HAP-1 (cell line): ENCODE measurements around the gene SCFD2.

ENCODE experiments used
- DNase-seq, 2 experiments: peaks; one replicate each; pipeline ENCODE4 v3.0.0-alpha.2; 2016 to 2020; ENCODE audit warnings: low spot score in 2 of 2
- H3K27me3 ChIP-seq: fragments of 250-450 bp; sonication (Bioruptor Pico); 2 replicates; pipeline ENCODE4 v1.5.1; 2020; ENCODE audit warnings: low read depth, mild to moderate bottlenecking, moderate library complexity
- H3K36me3 ChIP-seq: fragments of 250-450 bp; sonication (Bioruptor Pico); replicated peaks from 2 replicates; pipeline ENCODE4 v1.5.1; 2020; ENCODE audit warnings: mild to moderate bottlenecking
- H3K4me1 ChIP-seq: fragments of 250-450 bp; sonication (Bioruptor Pico); 2 replicates; pipeline ENCODE4 v1.5.1; 2020; ENCODE audit warnings: mild to moderate bottlenecking
- H3K4me3 ChIP-seq: fragments of 250-450 bp; sonication (Bioruptor Pico); 2 replicates; pipeline ENCODE4 v1.5.1; 2020; ENCODE audit warnings: mild to moderate bottlenecking, moderate library complexity
- H3K9me3 ChIP-seq: fragments of 250-450 bp; sonication (Bioruptor Pico); 2 replicates; pipeline ENCODE4 v1.5.1; 2020; ENCODE audit warnings: mild to moderate bottlenecking, moderate library complexity
- in situ Hi-C: fragments of 300-500 bp; cut with MboI; formaldehyde crosslinking; loops from 3 replicates; pipeline ENCODE4 v1.14.3; 2020; ENCODE audit warnings: low sequenced_read_pairs, inconsistent platforms, mixed read lengths

SCFD2 gene

GRCh38 chr4:52856801-52857200 is 509.1 kb downstream of the SCFD2 start:
- Histone ChIP-seq H3K27me3 (no peaks in the 10 kb centered on the region; the same call in 1 of the 2 replicates), H3K4me3 (no peak overlapping the region), H3K36me3 (no peaks in the 10 kb centered on the region), H3K4me1 (no peaks in the 10 kb centered on the region; the same call in 1 of the 2 replicates), H3K9me3 (no peaks in the 10 kb centered on the region; the same call in 1 of the 2 replicates)
- DNase-seq = no peak
- in situ Hi-C loops = no loop called here

- Histone ChIP-seq H3K27me3 (no peaks in the 10 kb centered on the region; the same call in 1 of the 2 replicates), H3K4me3 (no peak overlapping the region), H3K4me1 (no peaks in the 10 kb centered on the region), H3K36me3 (no peaks in the 10 kb centered on the region), H3K9me3 (no peaks in the 10 kb centered on the region; the same call in 1 of the 2 replicates)
- DNase-seq = no peak
- in situ Hi-C loops = no loop called here
These were observed 512.5 kb downstream of the SCFD2 start for GRCh38 chr4:52853351-52853750.

GRCh38 chr4:52852711-52853110 is 513.1 kb downstream of the SCFD2 start:
- Histone ChIP-seq H3K4me1 (no peaks in the 10 kb centered on the region), H3K27me3 (no peaks in the 10 kb centered on the region; the same call in 1 of the 2 replicates), H3K9me3 (no peaks in the 10 kb centered on the region; the same call in 1 of the 2 replicates), H3K4me3 (no peak overlapping the region), H3K36me3 (no peaks in the 10 kb centered on the region)
- no peak for DNase-seq
- in situ Hi-C loops = no loop called here

- no peaks in the 10 kb centered on the region; the same call in 1 of the 2 replicates for H3K27me3 ChIP-seq
- no peak for DNase-seq
- H3K36me3 ChIP-seq = no peaks in the 10 kb centered on the region
- in situ Hi-C loops = no loop called here
- H3K4me3 ChIP-seq = no peak overlapping the region
- no peaks in the 10 kb centered on the region for H3K9me3 ChIP-seq
- H3K4me1 ChIP-seq = no peaks in the 10 kb centered on the region
These were observed 513.8 kb downstream of the SCFD2 start for GRCh38 chr4:52852041-52852440.

- DNase-seq = no peak
- in situ Hi-C loops = no loop called here
- no peak overlapping the region for H3K4me3 ChIP-seq
- H3K9me3 ChIP-seq = no peaks in the 10 kb centered on the region
- H3K36me3 ChIP-seq = no peaks in the 10 kb centered on the region
- H3K4me1 ChIP-seq = no peaks in the 10 kb centered on the region
- no peaks in the 10 kb centered on the region; the same call in 1 of the 2 replicates for H3K27me3 ChIP-seq
These were observed 515.3 kb downstream of the SCFD2 start for GRCh38 chr4:52850406-52851124.

GRCh38 chr4:52848254-52848653 is 517.6 kb downstream of the SCFD2 start:
- H3K9me3 ChIP-seq = no peaks in the 10 kb centered on the region
- in situ Hi-C loops = no loop called here
- DNase-seq = no peak
- no peak overlapping the region for H3K4me3 ChIP-seq
- H3K27me3 ChIP-seq = no peaks in the 10 kb centered on the region
- no peaks in the 10 kb centered on the region for H3K36me3 ChIP-seq
- no peaks in the 10 kb centered on the region for H3K4me1 ChIP-seq

- Histone ChIP-seq H3K4me1 (no peaks in the 10 kb centered on the region), H3K27me3 (no peaks in the 10 kb centered on the region), H3K4me3 (no peak overlapping the region), H3K9me3 (no peaks in the 10 kb centered on the region), H3K36me3 (no peaks in the 10 kb centered on the region)
- DNase-seq = no peak
- in situ Hi-C loops = no loop called here
These were observed 519.4 kb downstream of the SCFD2 start for GRCh38 chr4:52846502-52846901.

GRCh38 chr4:52844596-52844995 is 521.3 kb downstream of the SCFD2 start:
- no peak overlapping the region for H3K4me3 ChIP-seq
- in situ Hi-C loops = no loop called here
- DNase-seq = no peak
- H3K27me3 ChIP-seq = no peaks in the 10 kb centered on the region
- no peaks in the 10 kb centered on the region for H3K36me3 ChIP-seq
- H3K4me1 ChIP-seq = no peaks in the 10 kb centered on the region
- no peaks in the 10 kb centered on the region for H3K9me3 ChIP-seq

GRCh38 chr4:52843958-52844357 is 521.9 kb downstream of the SCFD2 start:
- Histone ChIP-seq H3K36me3 (no peaks in the 10 kb centered on the region), H3K4me1 (no peaks in the 10 kb centered on the region), H3K4me3 (no peak overlapping the region), H3K27me3 (no peaks in the 10 kb centered on the region), H3K9me3 (no peaks in the 10 kb centered on the region)
- no peak for DNase-seq
- in situ Hi-C loops = no loop called here

- Histone ChIP-seq H3K4me1 (no peaks in the 10 kb centered on the region), H3K4me3 (no peak overlapping the region), H3K36me3 (no peaks in the 10 kb centered on the region), H3K9me3 (no peaks in the 10 kb centered on the region), H3K27me3 (no peaks in the 10 kb centered on the region)
- no peak for DNase-seq
- in situ Hi-C loops = no loop called here
These were observed 522.5 kb downstream of the SCFD2 start for GRCh38 chr4:52843351-52843750.

- H3K4me3 ChIP-seq = no peak overlapping the region
- H3K4me1 ChIP-seq = no peaks in the 10 kb centered on the region
- DNase-seq = no peak
- no peaks in the 10 kb centered on the region for H3K27me3 ChIP-seq
- in situ Hi-C loops = no loop called here
- H3K36me3 ChIP-seq = no peaks in the 10 kb centered on the region
- no peaks in the 10 kb centered on the region for H3K9me3 ChIP-seq
These were observed 523.1 kb downstream of the SCFD2 start for GRCh38 chr4:52842792-52843191.

GRCh38 chr4:52841682-52842456 is 524.0 kb downstream of the SCFD2 start:
- Histone ChIP-seq H3K4me1 (no peaks in the 10 kb centered on the region), H3K4me3 (no peak overlapping the region), H3K9me3 (no peaks in the 10 kb centered on the region), H3K36me3 (no peaks in the 10 kb centered on the region), H3K27me3 (no peaks in the 10 kb centered on the region)
- in situ Hi-C loops = no loop called here
- DNase-seq = no peak

- H3K9me3 ChIP-seq = no peaks in the 10 kb centered on the region
- no peaks in the 10 kb centered on the region for H3K27me3 ChIP-seq
- no peaks in the 10 kb centered on the region for H3K36me3 ChIP-seq
- H3K4me1 ChIP-seq = no peaks in the 10 kb centered on the region
- no peak overlapping the region for H3K4me3 ChIP-seq
- no peak for DNase-seq
- in situ Hi-C loops = no loop called here
These were observed 525.1 kb downstream of the SCFD2 start for GRCh38 chr4:52840531-52841370.
